ENCODE measurements around the gene ZNF593OS.
A peak's percentile ranks its signal among the peaks of the same experiment; 100 is the strongest.

Gene ZNF593OS

DNA sequence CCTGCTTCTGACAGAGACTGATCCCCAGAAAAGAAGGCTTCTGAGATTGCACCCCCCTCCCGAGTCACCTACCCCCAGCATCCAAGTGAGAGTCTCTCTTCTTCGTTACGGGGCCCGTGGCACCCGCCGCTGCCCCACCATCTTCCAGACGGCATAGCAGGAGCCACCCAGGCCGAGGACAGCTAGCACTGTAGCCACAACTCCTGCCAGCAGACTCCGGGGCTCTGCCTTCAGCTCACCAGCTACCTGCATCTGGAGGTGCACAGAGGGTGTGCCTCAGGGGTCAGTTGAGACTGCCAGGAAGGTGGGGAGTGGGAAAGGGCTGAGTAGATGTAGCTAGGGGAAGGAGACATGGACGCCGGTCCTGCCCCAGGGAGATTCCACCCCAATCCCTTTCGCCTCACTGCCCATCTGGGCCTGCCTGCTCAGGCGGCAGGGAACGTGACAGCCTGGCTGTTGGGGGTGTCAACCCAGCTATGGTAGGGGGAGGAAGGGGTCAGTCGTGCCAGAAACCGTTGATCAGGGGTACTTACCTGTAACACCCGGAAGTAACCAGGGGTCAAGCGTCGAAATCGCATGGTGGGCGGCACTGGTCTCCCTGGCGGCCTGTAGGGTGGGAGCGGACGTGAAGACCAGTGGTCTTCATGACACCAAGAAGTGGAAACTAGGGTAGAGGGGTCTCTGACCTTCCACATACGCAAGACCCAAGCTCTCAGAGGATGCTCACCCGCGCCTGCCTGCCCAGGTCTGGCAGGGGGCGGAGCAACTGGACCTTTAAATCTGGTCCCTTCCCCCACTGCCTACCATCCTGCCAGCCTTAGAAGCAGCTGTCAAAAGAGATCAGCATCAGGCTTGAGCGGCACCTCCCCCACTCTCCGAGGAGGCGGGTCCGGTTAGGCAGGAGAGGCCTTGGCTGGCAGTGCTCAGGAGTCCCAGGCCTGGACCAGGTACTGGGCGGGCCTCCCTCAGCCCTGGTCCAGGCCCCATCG lies at the start of gene ZNF593OS:
ZNF593OS (minus strand) TSS at position 749 of the 989 bp plus-strand sequence; CDS start at position 578, 171 bp downstream.
- H3K36me3 ChIP-seq (ENCODE audit: control insufficient read depth in 5 of 5, insufficient read depth in 5 of 5, low read length in 5 of 5): peaks cover 0 to 5% (median 0%) of the 10 kb centered on the region in 5 donors
- H3K27me3 ChIP-seq (ENCODE audit: control insufficient read depth in 5 of 5, insufficient read depth in 4 of 5, low read length in 5 of 5): no peaks in the 10 kb centered on the region
- H3K4me1 ChIP-seq (ENCODE audit: control insufficient read depth in 5 of 5, insufficient read depth in 5 of 5, low read length in 5 of 5): peaks cover 2 to 21% (median 18%) of the 10 kb centered on the region in 5 donors
- no peaks in the 10 kb centered on the region for H3K9me3 ChIP-seq (ENCODE audit: control insufficient read depth in 5 of 5, low read length in 5 of 5)
- peak within 1 kb of the TSS in 2 of 5 donors; percentile 94 to 95 for H3K9ac ChIP-seq (ENCODE audit: low read length in 5 of 5)
- H3K4me3 ChIP-seq (ENCODE audit: low read depth in 1 of 5, low read length in 5 of 5): peak within 1 kb of the TSS in 3 of 5 donors; percentile 77 to 91 (median 89)
- no peak within 1 kb of the TSS for H3K27ac ChIP-seq (ENCODE audit: low read depth, low read length)

DNA sequence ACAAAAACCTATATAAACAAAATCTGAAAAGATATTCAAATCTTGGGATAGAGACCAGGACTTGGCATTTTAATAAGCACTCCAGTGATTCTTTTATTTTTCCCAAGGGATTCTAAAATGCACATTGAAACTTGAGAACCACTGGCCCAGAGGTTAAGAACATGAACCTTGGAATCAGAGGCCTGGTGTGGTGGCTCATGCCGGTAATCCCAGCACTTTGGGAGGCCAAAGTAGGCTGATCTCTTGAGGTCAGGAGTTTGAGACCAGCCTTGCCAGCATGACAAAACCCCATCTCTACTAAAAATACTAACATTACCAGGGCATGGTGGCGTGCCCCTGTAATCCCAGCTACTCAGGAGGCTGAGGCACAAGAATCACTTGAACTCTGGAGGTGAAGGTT lies 49.5 kb upstream of the ZNF593OS start:
- Histone ChIP-seq H3K9ac (ENCODE audit: low read length in 5 of 5) (no peak overlapping the region), H3K9me3 (ENCODE audit: control insufficient read depth in 5 of 5, low read length in 5 of 5) (no peaks in the 10 kb centered on the region), H3K4me3 (ENCODE audit: low read depth in 1 of 5, low read length in 5 of 5) (no peak overlapping the region), H3K27me3 (ENCODE audit: control insufficient read depth in 5 of 5, insufficient read depth in 4 of 5, low read length in 5 of 5) (peaks cover 0 to 23% (median 11%) of the 10 kb centered on the region in 5 donors), H3K4me1 (ENCODE audit: control insufficient read depth in 5 of 5, insufficient read depth in 5 of 5, low read length in 5 of 5) (peaks cover 0 to 11% (median 11%) of the 10 kb centered on the region in 5 donors), H3K36me3 (ENCODE audit: control insufficient read depth in 5 of 5, insufficient read depth in 5 of 5, low read length in 5 of 5) (no peaks in the 10 kb centered on the region), H3K27ac (ENCODE audit: low read depth, low read length) (no peak overlapping the region)

DNA sequence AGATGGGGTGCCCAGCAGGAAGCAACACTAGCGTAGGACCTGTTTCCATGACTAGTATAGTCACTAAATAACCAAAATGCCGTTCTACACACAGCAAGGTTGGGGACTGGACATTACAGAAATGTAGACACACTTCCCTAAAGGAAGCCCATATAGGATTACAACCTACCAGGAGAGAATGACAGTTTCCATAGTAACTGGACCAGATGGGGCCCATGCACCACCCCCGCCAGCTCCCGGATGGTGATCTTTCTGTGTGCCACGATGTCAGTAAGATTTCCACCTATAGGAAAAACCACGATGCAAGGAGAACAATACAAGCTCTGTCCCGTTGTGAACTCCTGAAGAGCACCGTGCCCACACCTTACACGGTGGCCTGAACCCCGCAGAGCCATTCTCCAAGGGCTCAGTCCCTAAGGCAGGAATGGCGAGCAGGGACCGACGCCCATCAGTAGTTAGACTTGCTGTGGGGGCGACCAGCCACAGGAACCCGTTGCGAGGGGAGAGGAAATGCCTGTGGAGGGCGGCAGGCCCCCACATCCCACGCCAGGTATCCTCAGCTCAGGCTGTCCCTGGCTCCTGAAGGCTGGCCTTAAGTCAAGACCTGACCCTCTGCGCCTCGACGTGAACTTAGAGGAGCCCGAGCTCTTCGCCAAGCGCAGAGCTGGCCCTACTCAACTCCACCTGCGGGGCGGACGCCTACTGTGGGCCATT lies 48.7 kb upstream of the ZNF593OS start:
- Histone ChIP-seq H3K36me3 (ENCODE audit: control insufficient read depth in 5 of 5, insufficient read depth in 5 of 5, low read length in 5 of 5) (no peaks in the 10 kb centered on the region), H3K4me1 (ENCODE audit: control insufficient read depth in 5 of 5, insufficient read depth in 5 of 5, low read length in 5 of 5) (peaks cover 0 to 6% (median 6%) of the 10 kb centered on the region in 5 donors), H3K9me3 (ENCODE audit: control insufficient read depth in 5 of 5, low read length in 5 of 5) (no peaks in the 10 kb centered on the region), H3K4me3 (ENCODE audit: low read depth in 1 of 5, low read length in 5 of 5) (no peak overlapping the region), H3K9ac (ENCODE audit: low read length in 5 of 5) (no peak overlapping the region), H3K27me3 (ENCODE audit: control insufficient read depth in 5 of 5, insufficient read depth in 4 of 5, low read length in 5 of 5) (peaks cover 0 to 18% (median 6%) of the 10 kb centered on the region in 5 donors), H3K27ac (ENCODE audit: low read depth, low read length) (no peak overlapping the region)

DNA sequence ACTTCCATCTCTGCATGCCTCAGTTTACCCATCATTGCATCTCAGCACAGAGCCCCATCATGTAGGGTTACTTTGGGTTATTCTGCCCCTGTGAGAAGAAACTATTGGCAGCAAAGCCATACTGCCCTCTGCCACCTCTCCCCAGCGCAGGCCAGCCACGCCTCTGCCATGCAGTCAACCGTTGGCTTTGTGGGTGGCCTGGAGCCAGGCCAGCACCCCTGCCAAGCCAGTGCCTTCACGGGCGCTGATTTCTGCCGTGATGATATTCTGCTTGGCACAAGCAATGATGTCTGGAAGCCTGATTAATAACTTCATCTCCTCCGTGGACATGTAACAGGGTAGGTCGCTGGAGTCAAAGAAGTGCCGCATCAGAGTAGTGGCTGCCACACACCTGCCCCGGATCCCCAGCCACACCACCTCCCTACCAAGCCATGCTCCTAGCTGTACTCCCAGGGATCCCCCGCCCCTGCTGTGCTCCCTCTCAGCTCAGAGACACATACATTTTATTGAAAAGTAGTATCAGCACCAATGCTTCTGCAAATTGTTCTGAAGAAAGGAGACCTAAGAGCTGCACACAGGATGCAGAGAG lies 47.4 kb upstream of the ZNF593OS start:
- H3K36me3 ChIP-seq (ENCODE audit: control insufficient read depth in 5 of 5, insufficient read depth in 5 of 5, low read length in 5 of 5): no peaks in the 10 kb centered on the region
- peaks cover 0 to 13% (median 3%) of the 10 kb centered on the region in 5 donors for H3K27me3 ChIP-seq (ENCODE audit: control insufficient read depth in 5 of 5, insufficient read depth in 4 of 5, low read length in 5 of 5)
- no peaks in the 10 kb centered on the region for H3K4me1 ChIP-seq (ENCODE audit: control insufficient read depth in 5 of 5, insufficient read depth in 5 of 5, low read length in 5 of 5)
- no peak overlapping the region for H3K27ac ChIP-seq (ENCODE audit: low read depth, low read length)
- no peak overlapping the region for H3K4me3 ChIP-seq (ENCODE audit: low read depth in 1 of 5, low read length in 5 of 5)
- H3K9me3 ChIP-seq (ENCODE audit: control insufficient read depth in 5 of 5, low read length in 5 of 5): no peaks in the 10 kb centered on the region
- no peak overlapping the region for H3K9ac ChIP-seq (ENCODE audit: low read length in 5 of 5)

DNA sequence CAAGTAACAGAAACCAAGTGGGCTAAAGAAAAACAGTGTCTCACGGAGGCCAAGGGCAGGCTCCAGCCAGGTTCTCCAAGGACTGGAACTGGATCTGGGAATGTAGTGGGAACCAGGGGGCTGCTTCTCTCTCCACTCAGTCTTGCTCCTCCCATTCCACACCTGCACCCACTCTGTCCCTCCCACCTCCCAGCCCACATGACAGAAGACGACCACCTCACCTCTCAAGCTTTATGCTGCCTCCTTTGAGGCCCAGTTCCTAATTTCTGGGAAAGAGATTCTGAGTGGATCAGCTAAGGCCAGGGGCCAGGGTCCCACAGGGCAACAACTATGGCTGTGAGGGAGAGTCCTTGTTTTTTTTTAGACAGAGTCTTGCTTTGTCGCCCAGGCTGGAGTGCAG lies 43.6 kb upstream of the ZNF593OS start:
- no peaks in the 10 kb centered on the region for H3K9me3 ChIP-seq (ENCODE audit: control insufficient read depth in 5 of 5, low read length in 5 of 5)
- H3K27me3 ChIP-seq (ENCODE audit: control insufficient read depth in 5 of 5, insufficient read depth in 4 of 5, low read length in 5 of 5): peaks cover 0 to 4% (median 0%) of the 10 kb centered on the region in 5 donors
- no peak overlapping the region for H3K4me3 ChIP-seq (ENCODE audit: low read depth in 1 of 5, low read length in 5 of 5)
- no peaks in the 10 kb centered on the region for H3K36me3 ChIP-seq (ENCODE audit: control insufficient read depth in 5 of 5, insufficient read depth in 5 of 5, low read length in 5 of 5)
- H3K27ac ChIP-seq (ENCODE audit: low read depth, low read length): no peak overlapping the region
- H3K9ac ChIP-seq (ENCODE audit: low read length in 5 of 5): no peak overlapping the region
- no peaks in the 10 kb centered on the region for H3K4me1 ChIP-seq (ENCODE audit: control insufficient read depth in 5 of 5, insufficient read depth in 5 of 5, low read length in 5 of 5)

DNA sequence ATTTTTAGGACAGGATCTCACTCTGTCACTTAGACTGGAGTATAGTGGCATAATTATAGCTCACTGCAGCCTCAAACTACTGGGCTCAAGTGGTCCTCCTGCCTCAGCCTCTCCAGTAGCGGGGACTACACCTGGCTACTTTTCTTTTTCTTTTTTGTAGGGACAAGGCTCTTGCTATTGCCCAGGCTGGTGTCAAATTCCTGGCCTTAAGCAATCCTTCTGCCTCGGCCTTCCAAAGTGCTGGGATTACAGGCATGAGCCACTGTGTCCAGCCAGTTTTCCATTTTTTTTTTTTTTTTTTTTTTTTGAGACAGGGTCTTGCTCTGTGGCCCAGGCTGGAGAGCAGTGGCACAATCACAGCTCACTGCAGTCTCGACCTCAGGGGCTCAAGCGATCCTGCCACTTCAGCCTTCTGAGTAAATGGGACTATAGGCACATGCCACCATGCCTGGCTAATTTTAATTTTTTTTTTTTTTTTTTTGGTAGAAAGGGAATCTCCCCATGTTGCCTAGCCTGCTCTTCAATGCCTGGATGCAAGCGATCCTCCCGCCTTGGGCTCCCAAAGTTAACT lies 41.8 kb upstream of the ZNF593OS start:
- H3K27me3 ChIP-seq (ENCODE audit: control insufficient read depth in 5 of 5, insufficient read depth in 4 of 5, low read length in 5 of 5): no peaks in the 10 kb centered on the region

DNA sequence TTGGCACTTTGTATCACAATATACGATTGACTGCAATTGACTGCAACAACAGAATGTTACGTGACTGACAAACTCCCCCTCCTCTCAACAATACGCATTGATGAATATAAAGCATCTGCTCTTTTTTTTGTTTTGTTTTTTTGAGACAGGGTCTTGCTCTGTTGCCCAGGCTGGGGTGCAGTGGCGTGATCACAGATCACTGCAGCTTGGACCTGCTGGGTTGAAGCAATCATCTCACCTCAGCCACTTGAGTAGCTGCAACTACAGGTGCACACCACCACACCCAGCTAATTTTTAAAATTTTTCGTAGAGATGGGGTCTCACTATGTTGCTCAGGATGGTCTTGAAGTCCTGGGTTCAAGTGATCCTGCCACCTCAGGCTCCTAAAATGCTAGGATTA lies 41.1 kb upstream of the ZNF593OS start:
- Histone ChIP-seq H3K4me1 (ENCODE audit: control insufficient read depth in 5 of 5, insufficient read depth in 5 of 5, low read length in 5 of 5) (no peaks in the 10 kb centered on the region), H3K9ac (ENCODE audit: low read length in 5 of 5) (no peak overlapping the region), H3K27me3 (ENCODE audit: control insufficient read depth in 5 of 5, insufficient read depth in 4 of 5, low read length in 5 of 5) (no peaks in the 10 kb centered on the region), H3K9me3 (ENCODE audit: control insufficient read depth in 5 of 5, low read length in 5 of 5) (no peaks in the 10 kb centered on the region), H3K36me3 (ENCODE audit: control insufficient read depth in 5 of 5, insufficient read depth in 5 of 5, low read length in 5 of 5) (no peaks in the 10 kb centered on the region), H3K4me3 (ENCODE audit: low read depth in 1 of 5, low read length in 5 of 5) (no peak overlapping the region), H3K27ac (ENCODE audit: low read depth, low read length) (no peak overlapping the region)

More for the DNA sequence above, 41.8 kb upstream of the ZNF593OS start:
- Histone ChIP-seq H3K27ac (ENCODE audit: low read depth, low read length) (no peak overlapping the region), H3K9ac (ENCODE audit: low read length in 5 of 5) (no peak overlapping the region), H3K4me3 (ENCODE audit: low read depth in 1 of 5, low read length in 5 of 5) (no peak overlapping the region), H3K9me3 (ENCODE audit: control insufficient read depth in 5 of 5, low read length in 5 of 5) (no peaks in the 10 kb centered on the region), H3K36me3 (ENCODE audit: control insufficient read depth in 5 of 5, insufficient read depth in 5 of 5, low read length in 5 of 5) (no peaks in the 10 kb centered on the region), H3K4me1 (ENCODE audit: control insufficient read depth in 5 of 5, insufficient read depth in 5 of 5, low read length in 5 of 5) (no peaks in the 10 kb centered on the region)

DNA sequence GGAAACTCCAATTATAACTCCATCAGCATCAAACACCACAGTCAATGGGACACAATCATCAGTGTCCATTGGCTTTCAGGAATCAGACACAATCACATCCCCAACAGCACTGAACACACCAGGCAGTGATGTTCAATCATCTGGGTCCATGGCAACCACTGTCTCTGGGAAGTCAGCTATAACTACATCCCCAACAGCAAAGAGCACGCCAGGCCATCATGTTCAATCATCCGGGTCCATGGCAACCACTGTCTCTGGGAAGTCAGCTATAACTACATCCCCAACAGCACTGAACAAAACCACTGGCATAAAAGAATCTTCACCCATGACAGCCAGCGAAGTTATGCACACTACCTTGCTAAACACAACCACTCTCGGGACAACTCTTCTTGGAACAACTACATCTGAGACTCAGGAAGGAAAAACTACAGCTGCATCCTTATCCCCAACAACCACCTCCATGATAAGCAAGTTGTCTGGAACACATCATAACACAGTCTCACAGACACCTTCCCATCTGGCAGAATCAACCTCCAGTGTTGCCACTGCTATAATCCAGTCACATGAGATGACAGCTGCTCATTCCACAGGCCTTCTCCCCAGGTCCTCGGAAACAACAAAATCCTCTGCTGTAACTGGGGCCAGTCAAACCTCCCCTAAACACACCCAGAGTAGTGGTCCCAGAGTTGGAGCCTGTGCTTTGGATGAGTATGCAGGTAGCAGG lies 38.7 kb upstream of the ZNF593OS start:
- Histone ChIP-seq H3K27me3 (ENCODE audit: control insufficient read depth in 5 of 5, insufficient read depth in 4 of 5, low read length in 5 of 5) (no peaks in the 10 kb centered on the region), H3K4me3 (ENCODE audit: low read depth in 1 of 5, low read length in 5 of 5) (no peak overlapping the region), H3K9me3 (ENCODE audit: control insufficient read depth in 5 of 5, low read length in 5 of 5) (no peaks in the 10 kb centered on the region), H3K36me3 (ENCODE audit: control insufficient read depth in 5 of 5, insufficient read depth in 5 of 5, low read length in 5 of 5) (no peaks in the 10 kb centered on the region), H3K9ac (ENCODE audit: low read length in 5 of 5) (no peak overlapping the region), H3K27ac (ENCODE audit: low read depth, low read length) (no peak overlapping the region), H3K4me1 (ENCODE audit: control insufficient read depth in 5 of 5, insufficient read depth in 5 of 5, low read length in 5 of 5) (no peaks in the 10 kb centered on the region)

DNA sequence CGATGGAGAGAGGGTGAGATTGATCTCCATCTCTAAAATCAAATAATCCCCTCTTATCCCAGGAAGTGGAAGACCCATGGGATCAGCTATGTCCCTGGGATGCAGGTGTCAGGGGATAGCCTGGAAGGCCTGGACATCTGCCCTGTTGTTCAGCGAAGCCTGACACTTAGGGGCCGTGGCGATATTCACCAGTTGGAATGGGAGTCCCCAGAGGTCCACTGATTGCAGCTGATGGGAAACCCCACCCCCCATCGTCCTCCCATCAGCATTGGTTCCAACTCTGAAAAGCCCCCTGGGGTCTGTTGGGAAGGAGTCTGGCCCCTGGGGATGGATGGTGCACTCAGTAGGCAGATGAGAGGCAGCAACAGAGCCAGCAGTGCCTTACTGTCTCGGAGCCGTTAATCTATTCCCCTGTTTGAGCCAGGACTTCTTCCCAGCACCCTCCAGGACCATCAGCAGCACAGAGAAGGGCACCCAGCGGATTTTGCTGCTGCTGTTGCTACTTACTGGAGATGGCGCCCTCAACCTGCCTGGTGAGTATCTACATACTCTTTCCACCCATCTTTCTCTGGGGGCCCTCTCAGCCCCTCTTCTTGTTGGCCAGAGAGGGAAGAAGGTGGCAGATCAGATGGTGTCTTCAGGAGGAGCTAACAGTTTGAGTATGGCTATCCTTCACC lies 32.1 kb upstream of the ZNF593OS start:
- Histone ChIP-seq H3K27me3 (ENCODE audit: control insufficient read depth in 5 of 5, insufficient read depth in 4 of 5, low read length in 5 of 5) (peaks cover 7 to 23% (median 9%) of the 10 kb centered on the region in 5 donors), H3K36me3 (ENCODE audit: control insufficient read depth in 5 of 5, insufficient read depth in 5 of 5, low read length in 5 of 5) (no peaks in the 10 kb centered on the region), H3K4me1 (ENCODE audit: control insufficient read depth in 5 of 5, insufficient read depth in 5 of 5, low read length in 5 of 5) (peaks cover 0 to 7% (median 6%) of the 10 kb centered on the region in 5 donors), H3K9me3 (ENCODE audit: control insufficient read depth in 5 of 5, low read length in 5 of 5) (peaks cover 0 to 2% (median 0%) of the 10 kb centered on the region in 5 donors), H3K4me3 (ENCODE audit: low read depth in 1 of 5, low read length in 5 of 5) (no peak overlapping the region), H3K27ac (ENCODE audit: low read depth, low read length) (no peak overlapping the region), H3K9ac (ENCODE audit: low read length in 5 of 5) (no peak overlapping the region)

Data from subcutaneous abdominal adipose tissue (tissue), 5 donors.